Amniotic epithelial cell (primary cell): ENCODE measurements around the gene GLIS1.

Experiments used
- DNase-seq: peaks from one replicate; pipeline ENCODE4 v3.0.0-alpha.2; 2010; ENCODE audit warnings: low read depth

The GLIS1 gene

DNA sequence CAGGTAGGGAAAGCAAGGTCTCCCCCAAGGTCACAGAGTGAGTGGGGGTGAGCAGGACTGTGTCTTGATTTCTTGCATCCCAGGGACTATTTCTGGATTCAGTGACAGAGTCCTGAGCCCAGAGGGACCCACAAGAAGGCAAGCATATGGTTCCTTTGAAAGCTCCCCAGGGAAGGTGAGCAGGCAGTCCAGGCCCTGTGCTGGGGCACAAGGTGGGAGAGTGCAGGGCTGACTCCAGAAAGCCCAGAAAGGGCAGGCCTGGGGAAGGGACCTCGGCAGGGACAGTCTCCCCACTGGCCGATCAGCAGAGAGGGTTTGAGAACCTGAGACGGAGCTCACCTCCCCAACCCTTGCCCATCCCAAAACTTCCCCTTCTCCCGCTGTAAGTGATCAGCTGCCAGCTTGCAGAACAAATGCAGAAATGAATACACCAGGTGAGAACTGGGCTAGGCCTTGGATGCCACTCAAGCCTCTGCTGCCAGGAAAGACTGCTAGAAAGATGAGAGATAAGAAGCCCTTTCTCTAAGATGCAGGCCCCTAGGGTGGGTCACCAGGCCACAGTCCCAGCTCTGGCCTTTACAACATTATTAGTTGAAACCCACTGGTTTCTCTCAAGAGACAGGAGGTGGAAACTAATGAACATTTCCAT is 121.0 kb downstream of the GLIS1 start:
- no peak for DNase-seq

DNA sequence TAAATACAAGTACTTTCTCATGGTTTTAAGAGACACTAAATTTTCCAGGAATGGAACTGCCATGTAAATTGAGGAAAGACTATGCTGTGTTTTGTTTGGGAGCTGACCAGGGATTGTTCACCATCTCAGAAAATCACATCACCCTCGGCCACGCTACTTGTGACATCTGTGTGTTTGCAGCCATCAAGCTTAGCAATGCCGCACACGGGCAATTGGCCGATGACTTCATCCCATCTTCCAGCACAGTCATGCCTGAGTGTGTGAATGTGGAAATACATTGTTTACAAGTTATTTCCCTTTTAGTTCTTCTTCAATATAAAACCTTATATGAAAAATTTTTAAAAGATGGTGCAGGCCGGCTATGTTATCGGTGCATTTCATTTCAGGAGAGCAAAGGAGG is 121.6 kb downstream of the GLIS1 start:
- DNase-seq: peak; percentile 41

DNA sequence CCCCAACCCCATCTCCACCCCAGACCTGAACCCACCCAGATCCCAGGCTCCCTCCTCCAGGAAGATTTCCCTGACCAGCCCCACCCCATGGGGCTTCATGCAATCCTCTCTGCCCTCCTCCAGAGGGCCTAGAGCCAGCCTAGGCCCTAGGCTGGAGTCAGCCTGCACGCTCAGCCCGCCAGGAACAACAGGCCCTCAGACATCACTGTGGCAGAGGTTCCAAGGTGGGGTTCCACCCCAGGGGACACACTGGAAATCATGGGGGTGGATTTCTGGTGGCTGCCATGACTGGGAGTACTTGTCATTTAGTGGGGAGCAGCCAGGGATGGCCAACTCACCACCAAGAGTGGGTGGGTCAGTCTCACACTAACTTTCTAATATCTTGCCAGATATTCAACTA is 122.0 kb downstream of the GLIS1 start:
- DNase-seq: no peak

DNA sequence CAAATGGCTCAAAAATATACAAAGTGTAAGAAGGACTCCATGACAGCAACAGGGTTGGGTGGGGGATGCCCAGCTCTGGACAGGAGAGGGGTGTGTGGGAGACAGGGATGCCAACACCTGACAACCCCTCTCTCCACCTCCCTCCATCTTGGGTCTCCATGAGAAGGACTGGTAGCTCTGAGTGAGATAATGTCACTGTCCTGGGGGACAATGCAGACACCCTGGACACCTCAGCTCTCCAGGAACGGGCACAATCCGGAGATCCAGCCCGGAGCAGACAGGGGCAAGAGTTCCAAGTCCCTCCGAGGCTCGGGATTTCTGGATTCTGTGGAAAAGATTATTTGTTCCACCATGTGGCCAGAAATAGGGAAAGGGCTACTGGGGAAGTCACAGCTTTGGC is 122.5 kb downstream of the GLIS1 start:
- DNase-seq: no peak

DNA sequence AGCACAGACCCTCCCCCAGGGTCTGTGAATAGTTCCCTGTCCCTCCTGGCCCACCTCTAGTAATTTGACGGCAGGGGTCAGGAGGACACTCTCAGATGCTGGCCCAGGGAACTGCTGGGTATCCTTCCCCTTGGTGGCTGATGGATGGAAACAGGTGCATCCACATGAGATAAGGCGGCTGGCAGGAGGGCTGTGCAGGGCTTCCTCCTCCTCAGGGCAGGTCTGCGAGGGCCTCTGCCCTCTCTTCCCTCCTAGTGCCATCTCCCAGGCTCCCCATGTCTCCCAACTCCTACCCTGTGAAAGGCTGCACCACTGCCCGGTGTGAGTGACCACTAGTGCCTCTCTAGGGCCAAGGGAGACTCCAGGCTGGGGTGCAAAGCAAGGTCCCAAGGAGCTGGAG is 123.9 kb downstream of the GLIS1 start:
- DNase-seq: no peak

DNA sequence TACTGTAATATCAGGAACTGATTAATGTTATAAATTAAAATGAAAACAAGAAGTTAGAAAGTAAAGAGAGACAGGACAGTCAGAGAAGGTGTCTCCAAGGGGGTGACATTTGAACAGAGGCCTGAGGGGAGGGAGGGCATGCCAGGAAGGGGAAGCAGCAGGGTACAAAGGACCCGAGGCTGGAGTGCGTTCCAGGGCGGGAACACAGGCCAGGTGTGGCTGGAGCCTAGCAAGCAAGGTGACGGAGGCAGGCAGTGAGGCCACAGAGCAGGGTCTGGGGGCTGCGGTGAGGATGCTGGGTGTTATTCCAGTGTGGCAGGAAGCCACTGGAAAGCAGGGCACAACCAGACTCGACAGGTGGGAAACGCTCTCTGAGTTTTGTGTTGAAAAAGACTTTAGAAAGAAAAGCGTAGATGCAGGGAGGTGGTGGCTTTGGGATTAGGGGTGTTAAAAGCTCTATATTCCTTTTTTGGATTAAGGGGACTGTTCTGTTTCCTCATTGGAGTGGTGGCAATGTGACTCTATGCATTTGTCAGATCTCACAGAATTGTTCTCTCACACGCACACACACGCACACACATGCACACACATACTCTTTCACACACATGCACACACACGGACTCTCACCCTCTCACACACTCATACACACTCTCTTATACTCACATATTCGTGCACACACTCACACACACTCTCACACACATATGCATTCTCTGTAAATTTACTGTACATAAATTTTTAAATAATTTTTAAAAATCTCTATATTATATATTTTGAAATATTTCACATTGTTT is 124.5 kb downstream of the GLIS1 start:
- no peak for DNase-seq

DNA sequence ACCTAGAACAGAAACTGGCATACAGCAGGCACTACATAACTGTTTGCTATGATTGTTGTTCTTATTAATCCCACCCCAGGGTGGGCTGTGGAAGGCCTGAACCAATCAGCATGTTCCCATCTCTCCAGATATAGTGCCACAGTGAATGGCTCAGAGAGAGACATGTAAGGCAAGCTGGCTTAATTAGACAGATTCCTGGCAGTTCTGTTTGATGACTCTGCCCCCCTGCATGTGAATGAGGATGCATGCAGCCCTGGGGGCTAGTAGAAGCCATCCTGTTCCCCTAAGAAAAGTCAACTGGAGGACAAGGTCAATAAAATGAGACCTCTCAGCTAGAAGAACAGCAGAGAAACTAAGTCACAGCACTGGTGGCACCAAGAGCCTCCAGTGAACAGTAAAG is 130.3 kb downstream of the GLIS1 start:
- no peak for DNase-seq

DNA sequence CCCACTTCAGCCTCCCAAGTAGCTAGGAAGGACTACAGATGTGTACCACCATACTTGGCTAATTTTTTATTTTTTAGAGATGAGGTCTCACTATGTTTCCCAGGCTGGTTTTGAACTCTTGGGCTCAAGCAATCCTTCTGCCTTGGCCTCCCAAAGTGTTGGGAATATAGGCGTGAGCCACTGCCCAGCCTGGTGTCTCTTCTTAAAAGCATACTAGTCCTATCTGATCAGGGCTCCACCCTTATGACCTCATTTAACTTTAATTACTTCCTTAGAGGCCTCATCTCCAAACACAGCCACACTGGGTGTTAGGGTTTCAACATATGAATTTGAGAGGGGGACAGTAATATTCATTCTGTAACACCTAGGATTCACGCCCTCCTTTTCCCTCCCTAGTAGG is 130.9 kb downstream of the GLIS1 start:
- no peak for DNase-seq

DNA sequence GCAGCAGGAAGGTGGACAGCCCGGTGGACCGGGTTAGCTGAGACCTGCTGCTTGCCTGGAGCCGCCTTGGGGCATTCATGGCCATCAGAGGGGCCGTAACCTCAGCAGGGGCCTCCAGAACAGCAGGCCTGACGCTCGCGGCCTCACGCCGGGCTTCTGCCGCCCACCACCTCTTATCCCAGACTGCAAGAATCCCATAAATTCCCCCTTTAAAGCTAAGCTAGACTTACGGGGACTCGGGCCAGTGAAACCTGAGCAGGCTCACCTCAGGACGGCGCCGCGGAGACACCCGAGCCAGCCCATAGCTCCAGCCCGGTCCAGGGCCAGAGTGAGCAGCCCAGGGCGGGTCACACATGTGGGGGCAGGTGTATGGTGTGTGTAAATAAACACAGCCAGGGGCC is 132.3 kb downstream of the GLIS1 start:
- no peak for DNase-seq

DNA sequence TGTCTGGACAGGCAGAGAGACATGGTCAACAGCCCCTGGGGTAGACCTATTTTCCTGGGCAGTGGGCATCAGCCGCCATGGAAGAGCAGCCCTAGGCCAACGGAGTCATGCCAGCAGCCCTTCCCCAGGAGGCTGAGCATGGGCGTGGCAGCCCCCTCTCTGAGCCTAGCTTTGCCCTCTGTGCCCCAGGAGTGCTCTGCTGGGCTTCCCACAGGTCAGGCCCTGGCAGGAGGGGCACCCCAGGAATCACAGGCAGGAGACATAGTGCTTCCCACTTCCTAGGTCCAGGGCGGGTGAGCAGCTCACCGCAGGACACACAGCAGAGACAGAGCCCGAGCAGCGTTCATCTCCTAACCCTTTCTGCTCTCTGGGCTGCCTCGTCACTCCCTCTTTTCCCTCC is 132.8 kb downstream of the GLIS1 start:
- no peak for DNase-seq

DNA sequence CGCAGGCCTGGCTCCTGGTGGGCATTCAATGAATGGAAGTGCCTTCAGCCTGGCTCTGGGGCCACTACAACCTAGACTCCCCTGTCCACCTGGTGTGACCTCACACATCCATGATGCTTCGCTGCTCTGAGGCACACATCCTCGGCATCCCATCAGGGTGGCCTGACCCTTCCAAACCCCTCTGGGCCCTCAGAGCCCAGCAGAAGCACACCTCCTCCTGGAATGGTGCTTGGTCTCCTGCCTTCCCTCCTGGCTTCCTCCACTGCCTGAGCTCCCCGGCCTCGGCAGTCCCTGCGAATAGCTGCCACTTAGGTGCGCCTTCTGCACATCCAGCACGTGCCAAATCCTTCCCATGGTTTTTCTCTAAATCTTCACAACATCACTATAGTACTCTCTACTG is 133.8 kb downstream of the GLIS1 start:
- DNase-seq: no peak

DNA sequence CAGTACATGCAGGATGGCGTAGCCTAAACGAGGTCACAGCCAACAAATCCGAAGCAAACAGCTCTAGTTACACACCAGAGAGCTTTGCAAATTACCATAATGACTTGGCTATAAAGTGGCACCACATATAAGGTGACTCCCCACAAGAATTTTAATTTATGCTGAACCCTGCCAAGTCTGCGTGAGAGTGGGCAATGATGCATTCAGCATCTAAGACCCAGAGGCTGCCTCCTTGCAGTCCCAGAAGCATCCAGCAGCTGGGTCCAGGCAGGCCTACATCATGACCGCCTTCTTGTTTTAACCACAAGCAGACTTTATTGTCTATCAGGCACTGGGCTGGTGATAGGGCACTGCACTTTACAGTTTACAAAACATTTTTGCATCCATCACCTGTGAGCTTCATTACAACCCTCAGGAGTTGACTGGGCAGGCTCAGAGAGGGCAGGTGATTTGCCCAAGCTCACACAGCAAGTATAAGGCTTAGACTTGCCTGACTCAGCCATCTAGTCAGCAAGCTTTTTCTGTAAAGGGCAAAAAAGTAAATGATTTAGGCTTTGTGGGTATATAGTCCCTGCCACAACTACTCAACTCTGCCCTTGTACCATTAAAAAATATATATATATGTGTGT is 134.6 kb downstream of the GLIS1 start:
- DNase-seq: no peak

DNA sequence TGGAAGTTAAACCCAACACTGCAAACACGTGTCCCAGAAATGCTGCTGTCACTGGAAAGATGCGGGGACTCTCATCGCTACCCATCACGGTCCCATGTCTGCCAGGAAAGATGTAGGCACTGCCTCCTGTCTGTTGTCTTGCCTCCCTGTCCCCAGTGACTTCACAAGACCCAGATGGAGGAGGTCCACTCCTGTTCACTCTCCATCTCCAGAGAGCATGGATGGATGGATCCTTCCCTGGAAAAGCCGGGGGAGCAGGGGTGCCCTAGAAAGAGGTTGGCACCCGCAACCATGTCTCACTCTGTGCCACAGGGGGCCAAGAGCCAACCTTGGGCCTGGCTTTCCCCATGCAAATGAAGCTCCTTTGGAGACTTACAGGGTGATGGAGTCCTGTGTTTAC is 135.5 kb downstream of the GLIS1 start:
- no peak for DNase-seq

DNA sequence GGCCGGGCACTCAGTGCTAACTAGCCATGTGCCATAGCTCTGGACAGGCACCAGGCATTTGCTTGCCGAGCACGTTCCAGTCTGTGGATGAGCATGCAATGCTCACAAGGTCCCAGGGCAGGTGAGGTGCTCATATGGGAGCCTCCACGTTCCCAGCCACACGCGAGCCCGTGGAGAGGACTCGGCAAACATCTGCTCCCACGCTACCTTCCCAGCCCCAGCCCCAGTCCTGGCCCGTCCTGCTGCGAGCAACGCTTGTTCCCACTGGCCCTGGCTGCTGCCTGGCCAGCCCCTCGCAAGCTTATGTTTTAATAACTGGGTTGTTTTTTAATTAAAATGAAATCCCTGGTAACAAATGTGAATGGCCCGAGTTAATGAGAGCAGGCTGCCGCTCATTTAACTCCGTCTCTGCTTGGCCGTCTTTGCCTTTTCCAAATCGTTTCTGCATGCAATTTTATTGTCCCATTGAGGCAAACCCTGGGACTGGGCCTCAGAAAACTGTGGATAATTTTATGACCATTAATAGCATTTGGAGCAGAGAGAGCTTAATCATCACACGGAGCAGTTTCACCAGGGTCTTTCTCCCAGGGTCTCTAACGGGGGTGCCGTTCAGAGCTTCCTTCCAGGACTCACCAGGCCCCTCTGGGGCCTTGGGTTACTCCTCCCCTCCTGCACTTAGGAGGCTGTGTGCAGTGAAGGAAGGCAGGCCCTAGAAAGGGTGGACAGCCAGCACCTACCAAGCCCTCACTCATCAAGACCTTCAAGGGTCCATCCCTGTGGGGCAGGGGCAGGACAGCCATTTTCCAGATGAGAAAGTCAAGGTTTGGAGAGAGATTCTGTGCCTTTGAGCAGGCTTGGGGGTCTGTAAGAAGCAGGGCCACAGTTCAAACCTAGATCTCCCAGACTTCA is 136.8 kb downstream of the GLIS1 start:
- DNase-seq: no peak

DNA sequence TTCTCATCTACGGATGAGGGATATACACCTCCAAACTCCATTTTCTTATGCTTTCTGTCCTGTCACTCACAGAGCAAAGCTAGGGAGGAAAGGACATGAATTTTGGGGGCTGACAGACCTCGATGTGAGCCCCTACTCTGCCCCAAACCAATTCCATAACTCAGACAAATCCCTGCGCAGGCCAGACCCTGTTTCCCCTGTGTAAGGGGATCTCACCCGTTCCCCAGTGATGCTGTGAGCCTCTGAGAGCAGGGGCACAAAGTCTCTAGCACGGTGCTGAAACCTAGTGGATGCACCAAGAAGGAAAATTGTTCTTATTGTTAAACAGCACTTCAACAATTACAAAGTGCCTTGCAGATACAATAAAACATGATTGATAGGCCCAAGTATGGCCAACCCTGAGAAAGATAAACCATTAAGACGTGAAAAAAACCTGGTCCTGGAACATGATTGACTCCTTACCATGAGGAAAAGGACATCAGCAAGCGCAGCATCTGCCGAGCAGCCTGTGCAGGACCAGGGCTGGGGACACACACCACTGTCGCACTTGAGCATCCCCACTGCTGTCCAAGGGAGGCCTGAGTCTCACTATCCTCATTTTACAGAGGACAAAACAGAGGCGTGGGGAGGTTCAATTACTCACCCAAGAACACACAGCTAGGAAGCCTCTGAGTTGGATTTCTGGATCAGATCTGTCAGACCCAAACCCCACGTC is 137.8 kb downstream of the GLIS1 start:
- no peak for DNase-seq

DNA sequence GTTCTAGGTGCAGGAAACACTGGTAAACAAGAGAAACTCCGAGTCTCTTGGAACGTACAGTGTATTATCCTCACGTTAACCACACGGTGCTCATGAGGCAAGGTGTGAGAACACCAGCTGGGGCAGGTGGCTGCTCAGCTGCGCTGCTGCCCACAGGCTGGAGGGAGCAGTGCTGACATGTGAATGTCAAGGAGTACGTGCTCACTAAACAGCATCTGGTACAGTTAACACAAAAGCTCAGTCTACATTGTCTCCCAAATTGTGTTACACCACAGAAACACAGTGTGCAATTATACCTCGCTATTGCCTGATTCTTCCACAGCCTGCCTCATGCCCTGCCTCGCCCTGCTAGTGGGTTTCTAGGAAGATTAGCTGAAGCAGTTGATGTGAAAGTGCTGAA is 138.4 kb downstream of the GLIS1 start:
- no peak for DNase-seq

DNA sequence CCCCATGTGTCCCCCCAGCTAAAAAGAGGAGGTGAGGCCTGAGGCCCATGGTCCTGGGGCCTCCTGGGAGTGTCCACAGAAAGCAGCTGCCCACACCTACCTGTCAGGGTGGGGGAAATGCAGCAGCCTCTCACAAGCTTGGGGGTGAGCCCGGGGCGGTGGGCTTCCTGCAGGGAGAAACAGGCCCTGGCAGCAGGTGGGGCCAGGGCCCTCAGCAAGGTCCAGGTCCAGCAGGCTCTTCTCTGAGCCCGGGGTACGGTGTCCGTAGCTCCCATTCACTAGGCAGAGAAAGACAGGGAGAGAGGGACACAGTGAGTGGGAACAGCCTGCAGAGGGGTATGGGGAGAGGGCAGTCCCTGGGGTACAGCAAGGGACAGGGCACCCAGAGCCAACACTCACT is 139.0 kb downstream of the GLIS1 start:
- no peak for DNase-seq

DNA sequence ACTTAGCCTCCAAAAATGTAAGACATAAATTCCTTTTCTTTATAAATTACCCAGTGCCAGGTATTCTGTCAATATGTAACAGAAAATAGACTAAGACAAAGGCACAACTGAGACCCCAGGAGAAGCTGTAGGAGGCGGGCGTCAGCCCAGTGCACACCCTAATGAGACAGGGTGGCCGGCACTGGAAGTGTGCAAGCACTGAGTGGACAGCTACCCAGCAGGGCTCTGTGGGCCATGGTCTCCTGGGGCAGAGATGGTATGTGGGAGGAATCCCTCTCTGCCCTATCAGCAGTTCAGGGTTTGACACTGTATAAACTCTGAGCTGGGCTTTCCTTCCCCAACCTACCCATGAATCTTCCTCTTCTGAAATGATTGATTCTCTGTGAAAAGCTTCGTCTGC is 139.5 kb downstream of the GLIS1 start:
- DNase-seq: no peak

DNA sequence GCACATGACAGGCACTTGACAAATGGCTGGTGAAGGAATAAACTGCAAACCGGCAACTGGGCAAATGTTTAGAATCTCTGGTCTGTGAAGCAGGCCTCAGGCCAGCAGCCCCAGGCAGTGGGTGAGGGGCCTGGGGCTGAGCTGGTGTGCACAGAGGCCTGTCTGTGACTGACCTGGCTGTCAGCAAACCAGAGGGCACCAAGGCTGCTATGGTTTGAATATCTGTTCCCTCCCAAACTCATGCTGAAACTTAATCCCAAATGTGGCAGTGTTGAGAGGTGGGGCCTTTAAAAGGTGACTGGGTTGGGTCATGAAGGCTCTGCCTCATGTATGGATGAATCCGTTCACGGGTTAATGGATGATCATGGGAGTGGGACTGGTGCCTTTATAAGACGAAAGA is 140.0 kb downstream of the GLIS1 start:
- DNase-seq: no peak

DNA sequence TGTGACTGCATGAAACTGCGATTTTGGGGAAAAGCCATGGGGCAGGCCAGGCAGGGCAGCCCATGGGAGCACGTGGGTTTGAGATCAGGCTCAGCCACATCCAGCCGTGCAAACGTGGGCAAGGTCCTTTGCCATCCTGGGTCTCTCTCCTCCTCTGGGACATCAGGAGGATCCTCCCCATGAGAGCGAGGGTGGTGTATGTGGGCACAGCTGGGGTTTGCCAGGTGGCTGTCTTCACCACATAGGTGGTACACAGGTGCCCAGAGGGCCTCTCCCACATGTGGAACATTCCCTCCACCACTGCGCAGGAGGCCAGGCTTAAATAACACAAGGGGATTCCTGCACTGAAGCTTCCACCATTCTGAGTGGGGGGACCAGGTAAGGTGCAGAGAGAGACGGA is 143.1 kb downstream of the GLIS1 start:
- no peak for DNase-seq

DNA sequence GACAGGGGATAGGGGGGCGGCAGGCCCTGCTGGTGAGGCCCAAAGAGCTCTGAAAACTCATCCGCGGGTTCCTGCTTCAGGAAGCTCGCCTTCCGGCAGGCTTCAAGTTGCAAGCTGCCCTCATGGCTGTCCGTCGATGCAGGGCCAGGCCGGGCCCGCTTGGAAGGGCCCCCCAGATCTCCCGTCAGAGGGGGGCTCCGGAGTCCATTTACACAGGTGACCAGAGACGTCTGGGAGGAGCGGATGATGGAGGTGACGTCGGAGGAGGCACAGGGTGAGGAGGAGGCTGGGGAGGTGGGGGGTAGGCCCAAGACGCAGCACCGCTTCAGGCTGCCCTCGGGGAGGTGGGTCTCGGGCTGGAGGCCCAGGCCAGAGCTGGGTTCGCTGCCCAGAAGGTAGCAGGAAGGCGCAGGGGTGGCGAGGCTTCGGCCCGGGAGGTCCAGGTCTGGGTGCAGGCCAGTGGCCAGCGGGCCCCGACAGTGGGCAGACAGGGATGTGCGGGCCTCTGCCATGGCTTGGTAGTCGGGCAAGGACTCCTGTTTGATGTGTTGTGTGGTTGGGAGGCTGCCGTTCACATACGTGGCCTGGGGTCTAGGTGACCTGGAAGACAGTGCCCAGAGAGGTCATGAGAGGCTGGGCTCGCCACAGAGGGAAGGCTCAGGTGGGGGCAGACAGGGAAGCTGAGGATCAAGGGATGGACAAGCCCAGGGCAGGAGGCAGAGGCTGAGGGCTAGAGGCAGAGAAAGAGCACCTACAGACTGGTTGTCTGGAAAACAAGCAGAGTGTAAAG is 144.4 kb downstream of the GLIS1 start:
- no peak for DNase-seq
